Heart left ventricle (tissue), 16 donors: Measurements from ENCODE around the gene CCDC187. TPM values are rescaled to one million over a fixed set of nuclear protein-coding genes. Genes with fewer than 3 reads are reported as not detected.

Experiments used
- ATAC-seq, 4 donors: fragments of 200-7000 bp; cut with Tn5 transposase; one replicate each; pipeline ENCODE4 v1.9.1; 2020 to 2022; ENCODE audit warnings: moderate library complexity in 4 of 4, mild to moderate bottlenecking in 3 of 4, moderate number of reproducible peaks in 1 of 4
- DNase-seq, 5 donors: peaks; one replicate each; pipeline ENCODE4 v3.0.0-alpha.2; 2020
- H3K27ac ChIP-seq, 12 donors: fragments of 200-600 bp; sonication (generic) in 4 of 12; one replicate each; pipeline versions ENCODE4 v1.5.0 to v1.8.0; 2016 to 2022; ENCODE audit warnings: mild to moderate bottlenecking in 2 of 12
- H3K27me3 ChIP-seq, 9 donors: fragments of 200-600 bp; sonication (generic) in 2 of 9; one replicate each; pipeline versions ENCODE4 v1.5.1 to v1.8.0; 2016 to 2022; ENCODE audit warnings: mild to moderate bottlenecking in 3 of 9
- H3K36me3 ChIP-seq, 9 donors: fragments of 200-600 bp; sonication (generic) in 2 of 9; one replicate each; pipeline versions ENCODE4 v1.5.0 to v1.8.0; 2018 to 2022; ENCODE audit warnings: mild to moderate bottlenecking in 2 of 9
- H3K4me1 ChIP-seq, 12 donors: fragments of 200-600 bp; sonication (generic) in 4 of 12; one replicate each; pipeline versions ENCODE4 v1.5.0 to v1.8.0; 2016 to 2022; ENCODE audit warnings: mild to moderate bottlenecking in 3 of 12
- H3K4me3 ChIP-seq, 12 donors: fragments of 200-600 bp; sonication (generic) in 4 of 12; one replicate each; pipeline versions ENCODE4 v1.5.0 to v1.8.0; 2017 to 2022; ENCODE audit warnings: mild to moderate bottlenecking in 9 of 12, moderate library complexity in 4 of 12
- H3K9me3 ChIP-seq, 12 donors: fragments of 200-600 bp; sonication (generic) in 4 of 12; one replicate each; pipeline versions ENCODE4 v1.5.0 to v1.8.0; 2016 to 2022; ENCODE audit warnings: mild to moderate bottlenecking in 1 of 12
- POLR2A ChIP-seq, 2 donors: fragments of 450-650 bp; IDR thresholded peaks; one replicate each; pipeline ENCODE4 v1.6.1; 2017; ENCODE audit warnings: antibody characterized with exemption in 2 of 2, mild to moderate bottlenecking in 2 of 2, moderate library complexity in 2 of 2
- WGBS, 4 donors: extraction: QIAGEN DNeasy Blood & Tissue Kit in 2 of 4; methylation state at CpG; one replicate each; pipeline versions ENCODE4 v1.1.5 to v1.1.7; 2013 to 2018; 5-methylcytosine and 5-hydroxymethylcytosine counted together
- intact Hi-C, 10 donors: fragments of 100-400 bp; cut with DNase I; formaldehyde crosslinking; loops; one replicate each; pipeline versions ENCODE4 v1.11.1 to v1.14.2; 2022
- polyA plus RNA-seq, 2 donors: library from polyadenylated mRNA; stranded (reverse); fragments of 200-250 nt; gene quantifications; one replicate each; pipeline ENCODE4 v1.2.3, GENCODE V29; 2013
- total RNA-seq, 9 donors: library from RNA; depleted of rRNA in 2 of 9; stranded (reverse); fragments of >200 nt in 2 of 9; fragmentation: NEBNext Ultra II Directional in 3 of 9; extraction: Animal tissue kit (Norgen Biotek cat#: 25700) in 3 of 9; gene quantifications; one replicate each; pipeline versions ENCODE4 v1.1.0 to v1.2.4, GENCODE V29; 2016 to 2023
- TF ChIP-seq, protein P1 (sequence below), 12 donors: fragments of 200-600 bp; sonication (generic) in 4 of 12; IDR thresholded peaks; one replicate each; pipeline versions ENCODE4 v1.5.0 to v1.8.0; 2018 to 2022; ENCODE audit warnings: antibody characterized with exemption in 12 of 12, mild to moderate bottlenecking in 5 of 12
- donor health status: ischemic (EF 13 %, LVEDD 7.1; RV severe dilation, severe dysfunction).
- donor health status: healthy with polysubstance abuse.
- donor health status: DM: no; HTN: yes; CAD: no.
- donor health status: DM: no; HTN: no; CAD: no.
- donor health status: ischemic (EF 25% LVEDD 6.9; RV normal size, moderate dysfunction).
- donor health status: ischemic (EF 25% LVEDD 5.7; RV mildly dilated, moderate dysfunction).
- donor health status: healthy.
- donor health status: DM: yes; HTN: yes; CAD: no.
- donor health status: ischemic (EF 35%, LVEDD 5.7; RV mildly dilated, moderate dysfunction).
- donor health status: nonischemic (EF 11% LVEDD 7.7; RV severe dilation, severe dysfunction).
- donor health status: DM: yes; HTN: yes; CAD: no.
- donor health status: PGD.
- donor health status: ischemic (EF 29% LVEDD 5.4; RV normal size, mild dysfunction).
- donor health status: nonischemic (EF 23%, LVEDD 6.1; RV moderate dilation, normal function).

Gene CCDC187
- total and polyA plus RNA-seq, 11 donors = 0.04 TPM; not detected in 10

DNA sequence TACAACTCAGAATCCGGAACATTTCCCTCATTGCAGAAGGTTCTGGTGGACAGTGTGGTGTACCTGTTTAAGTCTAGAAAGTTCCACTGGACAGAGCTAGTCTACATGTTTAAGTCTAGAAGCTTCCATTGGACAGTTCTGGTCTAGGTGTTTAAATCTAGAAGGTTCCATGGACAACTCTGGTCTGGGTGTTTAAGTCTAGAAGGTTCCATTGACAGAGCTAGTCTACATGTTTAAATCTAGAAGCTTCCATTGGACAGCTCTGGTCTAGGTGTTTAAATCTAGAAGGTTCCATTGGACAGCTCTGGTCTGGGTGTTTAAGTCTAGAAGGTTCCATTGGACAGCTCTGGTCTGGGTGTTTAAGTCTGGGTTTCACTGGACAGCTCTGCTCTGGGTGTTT lies 25.0 kb downstream of the CCDC187 start:
- TF ChIP-seq, protein P1, sequence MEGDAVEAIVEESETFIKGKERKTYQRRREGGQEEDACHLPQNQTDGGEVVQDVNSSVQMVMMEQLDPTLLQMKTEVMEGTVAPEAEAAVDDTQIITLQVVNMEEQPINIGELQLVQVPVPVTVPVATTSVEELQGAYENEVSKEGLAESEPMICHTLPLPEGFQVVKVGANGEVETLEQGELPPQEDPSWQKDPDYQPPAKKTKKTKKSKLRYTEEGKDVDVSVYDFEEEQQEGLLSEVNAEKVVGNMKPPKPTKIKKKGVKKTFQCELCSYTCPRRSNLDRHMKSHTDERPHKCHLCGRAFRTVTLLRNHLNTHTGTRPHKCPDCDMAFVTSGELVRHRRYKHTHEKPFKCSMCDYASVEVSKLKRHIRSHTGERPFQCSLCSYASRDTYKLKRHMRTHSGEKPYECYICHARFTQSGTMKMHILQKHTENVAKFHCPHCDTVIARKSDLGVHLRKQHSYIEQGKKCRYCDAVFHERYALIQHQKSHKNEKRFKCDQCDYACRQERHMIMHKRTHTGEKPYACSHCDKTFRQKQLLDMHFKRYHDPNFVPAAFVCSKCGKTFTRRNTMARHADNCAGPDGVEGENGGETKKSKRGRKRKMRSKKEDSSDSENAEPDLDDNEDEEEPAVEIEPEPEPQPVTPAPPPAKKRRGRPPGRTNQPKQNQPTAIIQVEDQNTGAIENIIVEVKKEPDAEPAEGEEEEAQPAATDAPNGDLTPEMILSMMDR (IDR thresholded peaks at IDR 0.05) = no peak
- no peak for TF ChIP-seq POLR2A (IDR thresholded peaks at IDR 0.05)
- intact Hi-C loops = no loop called here
- peaks cover 0 to 7% (median 0%) of the 10 kb centered on the region in 12 donors for H3K9me3 ChIP-seq
- peaks cover 0 to 37% (median 3%) of the 10 kb centered on the region in 9 donors for H3K27me3 ChIP-seq
- DNase-seq = no peak
- H3K4me1 ChIP-seq = peaks cover 0 to 10% (median 5%) of the 10 kb centered on the region in 12 donors
- no peaks in the 10 kb centered on the region for H3K36me3 ChIP-seq
- H3K4me3 ChIP-seq = no peak overlapping the region
- no peak for ATAC-seq
- WGBS, 4 donors = 84 to 100% (median 94%) methylated on average over 1 of the region's 1 CpG
- no peak overlapping the region for H3K27ac ChIP-seq

DNA sequence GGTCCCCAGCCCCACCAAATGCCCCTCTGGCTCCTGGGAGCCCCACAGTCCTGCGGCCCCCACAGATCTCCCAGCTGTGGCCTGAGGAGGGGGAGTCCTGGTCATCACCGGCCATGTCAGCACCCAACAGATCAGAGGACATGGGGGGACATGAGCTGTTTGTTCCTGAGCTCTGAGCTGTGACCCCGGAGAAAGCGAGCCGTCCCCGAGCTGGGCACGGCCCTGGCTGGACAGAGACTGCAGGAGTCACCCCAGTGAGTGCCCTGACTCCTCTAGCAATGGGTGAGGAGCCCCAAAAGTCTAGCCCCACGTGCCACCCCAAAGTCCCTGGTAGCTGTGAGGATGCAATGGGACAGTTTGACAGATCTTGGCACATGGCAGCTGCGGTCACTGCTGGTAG lies 25.7 kb downstream of the CCDC187 start:
- intact Hi-C loops = no loop called here
- no peak for ATAC-seq
- peaks cover 0 to 3% (median 1%) of the 10 kb centered on the region in 12 donors for H3K4me1 ChIP-seq
- TF ChIP-seq, protein P1 (IDR thresholded peaks at IDR 0.05) = no peak
- no peak for TF ChIP-seq POLR2A (IDR thresholded peaks at IDR 0.05)
- H3K9me3 ChIP-seq = peaks cover 0 to 7% (median 0%) of the 10 kb centered on the region in 12 donors
- no peak for DNase-seq
- H3K36me3 ChIP-seq = no peaks in the 10 kb centered on the region
- H3K4me3 ChIP-seq = no peak overlapping the region
- WGBS, 4 donors = 79 to 95% (median 81%) methylated on average over 8 to 9 of the region's 9 CpGs
- peaks cover 0 to 37% (median 3%) of the 10 kb centered on the region in 9 donors for H3K27me3 ChIP-seq
- H3K27ac ChIP-seq = no peak overlapping the region

DNA sequence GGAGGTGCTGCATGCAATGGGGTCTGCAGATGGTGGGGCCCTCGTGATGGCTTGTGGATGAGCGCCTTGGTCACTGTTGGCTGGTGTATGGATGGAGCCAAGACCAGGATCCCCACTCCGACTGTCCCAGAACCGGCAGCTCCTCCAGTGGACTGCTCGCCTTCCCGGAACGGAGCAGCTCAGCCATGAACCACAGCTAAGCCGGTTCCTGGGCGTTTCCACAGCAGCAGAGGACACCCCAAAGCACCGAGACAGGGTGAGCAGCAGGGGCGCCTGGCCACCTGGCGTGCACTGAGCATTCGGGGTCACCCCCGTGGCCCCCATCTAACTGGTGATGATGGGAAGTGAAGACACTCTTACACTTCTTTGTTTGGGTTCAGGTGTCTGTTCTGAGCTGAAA lies 26.1 kb downstream of the CCDC187 start:
- no peaks in the 10 kb centered on the region for H3K36me3 ChIP-seq
- ATAC-seq = no peak
- TF ChIP-seq, protein P1 (IDR thresholded peaks at IDR 0.05) = no peak
- H3K4me3 ChIP-seq = no peak overlapping the region
- no peak overlapping the region for H3K27ac ChIP-seq
- 84 to 92% (median 86%) methylated on average over 11 to 14 of the region's 14 CpGs for WGBS, 4 donors
- peaks cover 0 to 37% (median 3%) of the 10 kb centered on the region in 9 donors for H3K27me3 ChIP-seq
- H3K4me1 ChIP-seq = no peaks in the 10 kb centered on the region
- H3K9me3 ChIP-seq = peaks cover 0 to 7% (median 0%) of the 10 kb centered on the region in 12 donors
- intact Hi-C loops = no loop called here
- DNase-seq = no peak

DNA sequence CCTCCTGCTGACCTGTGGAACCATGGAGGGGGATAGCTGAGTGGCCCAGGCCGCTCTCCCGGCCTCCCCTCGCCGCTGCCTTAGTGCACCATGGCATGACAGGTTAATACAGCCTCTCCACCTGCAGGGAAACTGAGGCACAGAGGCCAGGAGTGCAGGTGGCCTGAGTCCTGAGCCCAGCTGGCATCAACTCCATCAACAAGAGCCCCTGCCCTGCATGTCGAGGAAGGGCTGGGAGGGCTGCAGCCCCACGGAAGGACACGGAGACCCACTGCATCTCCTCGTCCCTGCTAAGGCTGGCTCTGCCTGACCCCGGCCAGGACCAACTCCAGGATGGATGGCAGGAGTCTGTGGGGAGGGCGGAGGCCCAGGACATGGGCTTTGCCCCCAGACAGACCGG lies 27.2 kb downstream of the CCDC187 start:
- Histone ChIP-seq H3K4me1 (no peaks in the 10 kb centered on the region), H3K36me3 (no peaks in the 10 kb centered on the region), H3K9me3 (peaks cover 0 to 7% (median 0%) of the 10 kb centered on the region in 12 donors), H3K27ac (no peak overlapping the region), H3K4me3 (no peak overlapping the region), H3K27me3 (peaks cover 0 to 37% (median 3%) of the 10 kb centered on the region in 9 donors)
- intact Hi-C loops = no loop called here
- 74 to 84% (median 79%) methylated on average over 3 to 11 of the region's 11 CpGs for WGBS, 4 donors
- ATAC-seq (no peak), DNase-seq (no peak)
- no peak for TF ChIP-seq POLR2A (IDR thresholded peaks at IDR 0.05)
- TF ChIP-seq, protein P1 (IDR thresholded peaks at IDR 0.05) = no peak
